Measurements from ENCODE around the gene JAG1.
"Not testable (repeated sequence)": the region's sequence is repeated elsewhere in the genome, so short reads cannot be mapped to it uniquely, and the experiment has no call there.

Gene JAG1

DNA sequence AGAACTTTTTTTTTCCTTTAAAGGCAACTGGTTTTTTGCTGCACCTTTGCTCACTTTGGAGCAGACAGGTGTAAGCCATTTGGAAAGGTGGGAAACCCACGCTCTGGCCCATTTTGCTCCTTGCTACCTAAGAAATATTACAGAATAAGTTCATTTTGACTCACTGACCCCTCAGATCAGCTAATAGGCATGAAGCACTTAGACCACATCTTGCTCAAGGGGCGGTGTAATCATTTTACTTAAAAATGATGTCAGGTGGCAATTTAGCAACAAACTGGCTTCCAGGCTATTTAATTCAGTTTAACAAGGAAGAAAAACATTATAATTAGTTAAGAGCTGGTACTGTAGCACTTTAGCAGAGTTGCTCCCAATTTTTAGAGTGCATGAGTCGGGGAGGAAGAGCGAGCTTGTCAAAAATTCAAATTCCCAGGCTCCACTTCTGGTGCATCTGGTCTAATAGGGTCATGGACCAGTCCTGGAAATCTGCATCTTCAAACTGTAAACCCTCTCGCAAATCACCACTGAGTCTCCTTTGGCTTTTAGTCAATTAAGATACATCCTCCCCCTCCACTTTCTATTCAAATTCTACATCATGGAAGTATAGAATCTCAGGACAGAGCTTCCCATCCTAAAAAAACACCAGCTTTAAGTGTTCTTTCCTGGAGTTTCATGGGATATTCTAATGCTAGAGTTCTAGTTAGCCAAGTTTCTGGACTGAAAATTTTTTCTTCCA lies 38.2 kb downstream of the JAG1 start:
- no peak for FAIRE-seq

DNA sequence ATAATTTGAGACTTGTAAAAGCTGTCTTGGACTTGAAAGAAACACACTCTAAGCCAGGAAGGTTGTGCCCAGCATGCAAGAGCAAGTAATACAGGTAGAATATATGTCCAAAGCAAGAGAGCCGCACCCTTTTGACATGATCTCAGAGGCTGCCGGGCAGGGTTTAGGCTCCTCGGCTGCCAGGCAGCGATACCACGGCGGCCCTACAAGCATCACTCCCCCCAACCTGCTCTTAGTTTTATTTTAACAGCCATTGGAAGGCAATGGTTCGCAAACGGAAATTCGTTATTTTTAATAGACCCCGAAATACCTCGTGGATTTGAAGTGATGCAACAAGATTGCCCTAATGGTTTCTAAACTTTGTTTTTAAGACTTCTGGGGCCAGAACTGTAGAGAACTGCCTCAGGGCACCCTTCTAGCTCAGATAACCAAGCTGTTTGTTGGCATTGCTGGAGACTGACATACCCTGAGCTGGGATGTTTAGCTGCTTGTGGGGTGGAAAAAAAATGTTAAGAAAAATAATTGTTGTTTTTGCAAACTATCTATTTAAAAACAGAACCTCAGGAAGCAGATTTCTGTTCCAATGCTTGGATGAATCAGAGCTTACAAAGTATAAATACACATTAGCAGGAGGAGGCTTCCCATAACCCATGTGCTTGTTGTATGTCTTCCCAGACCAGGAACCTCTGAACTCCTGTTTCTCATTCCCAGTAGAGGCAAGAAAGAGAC lies 39.0 kb downstream of the JAG1 start:
- FAIRE-seq: no peak

DNA sequence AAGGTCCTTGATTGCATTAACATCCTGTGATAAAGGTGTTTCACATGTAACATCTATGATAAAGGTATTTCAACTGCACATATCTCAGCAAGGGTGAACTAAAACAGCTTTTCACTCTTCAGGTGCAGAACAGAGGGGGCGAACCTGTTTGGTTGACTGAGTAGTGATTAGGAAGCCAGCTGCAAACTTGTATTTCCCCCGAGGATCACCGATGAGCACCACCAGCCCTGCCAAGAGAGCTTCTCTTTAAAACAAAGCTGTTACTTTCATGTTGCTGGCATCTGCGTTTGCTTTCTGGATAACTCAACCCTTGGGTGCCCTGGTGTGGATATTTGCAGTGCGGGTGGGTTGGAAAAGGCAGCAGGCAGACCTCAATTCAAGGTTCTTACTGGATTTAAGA lies 39.6 kb downstream of the JAG1 start:
- no peak for FAIRE-seq

DNA sequence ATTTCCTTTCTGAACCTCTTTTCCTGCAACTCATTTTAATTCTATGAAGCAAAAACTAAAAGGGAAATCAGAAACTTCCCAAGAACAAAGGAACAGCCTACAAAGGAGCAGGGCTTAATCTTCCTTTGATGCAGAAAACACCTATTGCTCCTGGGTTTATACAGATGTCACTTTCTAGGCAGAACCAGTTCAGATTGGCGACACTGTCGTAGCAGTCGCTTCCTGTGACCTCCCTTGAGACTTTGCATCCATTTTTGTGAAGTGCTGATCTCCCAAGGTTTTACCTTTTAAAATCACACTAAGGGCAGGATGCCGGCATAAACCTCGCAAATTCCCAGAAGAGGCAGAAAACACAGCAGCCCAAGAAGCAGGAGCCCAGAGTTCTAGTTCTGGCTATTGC lies 40.1 kb downstream of the JAG1 start:
- no peak for FAIRE-seq

DNA sequence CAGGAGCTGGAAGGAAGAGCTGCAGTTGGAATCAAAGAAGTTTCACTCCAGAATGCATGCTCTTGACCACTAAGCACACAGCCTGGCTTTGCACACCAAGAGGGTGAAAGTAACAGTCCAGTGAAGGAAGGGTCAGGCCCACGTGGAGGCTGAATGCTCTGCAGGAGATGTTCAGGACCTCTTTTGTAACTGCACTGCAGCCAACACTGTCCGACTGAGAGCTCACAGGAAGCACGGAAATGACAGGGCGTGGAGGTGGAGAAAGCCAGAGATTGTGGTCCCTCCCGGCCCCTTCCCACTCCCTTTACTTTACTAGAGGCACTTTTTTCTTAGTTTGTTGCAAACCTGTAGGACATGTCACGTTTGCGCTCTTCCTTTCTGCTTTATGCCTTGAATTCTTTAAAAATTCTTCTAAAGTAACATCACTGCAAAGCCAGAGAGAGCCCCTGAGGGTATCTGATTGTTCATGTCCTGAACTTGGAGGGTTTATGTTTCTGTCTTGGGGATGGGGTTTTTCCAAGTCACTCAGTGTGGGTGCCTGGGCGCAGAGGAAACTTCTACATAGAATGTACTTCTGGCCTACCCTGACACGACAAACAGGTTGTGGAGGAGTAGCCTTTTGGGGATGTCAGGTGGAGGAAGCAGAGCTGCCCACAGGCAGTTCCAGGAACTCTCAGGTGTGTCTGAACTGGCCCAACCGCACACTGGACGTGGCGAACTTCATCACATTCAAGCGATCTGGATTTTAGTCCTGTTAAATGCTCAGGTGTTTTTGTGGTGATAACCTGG lies 40.9 kb downstream of the JAG1 start:
- no peak for FAIRE-seq

DNA sequence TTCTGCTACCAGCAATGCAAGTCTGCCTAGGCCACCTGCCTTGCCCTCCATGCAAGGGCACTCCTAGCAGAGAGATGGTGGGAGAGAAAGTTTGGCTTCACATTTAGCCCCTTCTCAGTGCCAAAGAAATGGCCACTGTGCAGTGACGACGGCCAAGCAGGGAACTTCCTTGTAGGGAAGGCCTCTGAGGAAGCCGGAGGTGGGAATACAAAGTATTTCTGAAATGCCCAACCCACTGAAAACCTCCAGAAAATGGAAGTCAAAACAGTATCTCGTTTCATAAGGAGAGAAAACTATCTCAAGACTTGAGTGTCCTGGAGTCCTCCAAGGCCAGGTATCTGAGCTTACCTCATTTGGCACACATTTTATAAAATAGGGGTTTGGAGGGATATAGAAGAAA lies 42.7 kb downstream of the JAG1 start:
- FAIRE-seq: no peak

DNA sequence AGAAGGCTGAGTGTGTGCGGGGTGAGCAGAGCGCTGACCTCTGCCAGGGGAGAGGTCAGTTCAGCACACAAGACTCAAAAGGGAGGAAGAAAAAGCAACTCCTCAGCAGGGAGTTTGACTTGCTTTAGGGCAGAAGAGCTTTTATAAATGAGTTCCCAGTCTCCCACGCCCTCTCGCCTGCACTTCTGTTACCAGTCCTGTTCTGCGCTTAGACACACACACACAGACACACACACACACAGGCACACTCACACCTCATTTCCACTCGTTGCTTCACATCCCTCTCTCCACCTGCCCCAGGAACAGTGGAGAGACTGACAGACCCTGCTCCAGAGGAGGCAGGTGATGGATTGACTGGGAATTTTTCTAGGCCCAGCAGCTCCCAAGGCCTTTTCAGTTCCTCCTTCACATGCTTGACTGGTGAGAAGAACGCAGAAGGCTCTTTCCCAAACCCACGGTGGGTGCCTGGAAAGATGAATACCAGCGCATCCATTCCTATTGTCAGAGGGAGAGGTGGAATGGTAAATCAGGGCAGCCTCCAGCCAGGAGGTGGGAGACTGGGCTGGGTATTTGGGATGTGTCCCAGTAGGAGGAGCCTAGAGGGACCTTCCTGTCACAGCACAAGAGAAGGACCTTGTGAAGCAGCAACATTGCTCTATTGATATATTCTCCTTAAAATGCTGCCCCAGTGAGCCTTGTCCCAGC lies 43.7 kb downstream of the JAG1 start:
- FAIRE-seq: no peak

DNA sequence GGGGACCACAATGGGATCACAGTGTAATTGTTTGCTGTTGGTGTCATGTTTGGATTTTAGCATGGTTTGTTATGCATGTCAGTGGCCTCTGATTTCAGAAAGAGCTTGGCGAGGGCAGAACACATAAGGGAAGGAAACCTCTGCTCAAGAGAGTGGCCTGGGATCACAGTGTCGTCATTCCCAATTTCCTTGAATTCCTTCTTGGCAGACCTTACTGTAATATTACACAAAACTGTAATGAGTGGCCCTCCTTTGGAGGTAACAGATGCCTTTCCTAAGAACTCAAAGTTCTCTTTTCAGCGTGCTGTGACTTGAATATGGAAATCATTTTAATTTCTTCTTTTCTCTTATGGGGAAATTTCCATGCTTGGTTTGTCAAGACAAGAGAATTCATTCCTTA lies 46.9 kb downstream of the JAG1 start:
- no peak for FAIRE-seq

DNA sequence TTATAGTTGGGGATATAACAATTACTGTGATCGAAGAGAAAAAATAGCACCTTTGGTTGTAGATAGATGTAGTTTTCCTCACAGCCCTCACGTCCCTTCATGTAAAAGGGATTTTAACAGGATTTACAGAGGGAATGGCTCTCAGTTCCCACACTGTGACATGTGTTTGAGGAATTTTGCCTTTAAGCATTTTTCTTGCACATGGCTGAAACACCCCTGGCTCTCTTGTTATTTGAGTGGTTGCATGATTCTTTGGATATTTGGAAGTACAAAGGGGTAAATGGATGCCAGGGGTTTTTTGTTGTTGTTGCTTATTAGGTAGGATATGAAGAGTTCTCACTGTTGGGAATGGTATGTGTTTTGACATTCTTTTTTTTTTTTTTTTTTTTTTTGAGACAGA lies 48.2 kb downstream of the JAG1 start:
- no peak for FAIRE-seq

DNA sequence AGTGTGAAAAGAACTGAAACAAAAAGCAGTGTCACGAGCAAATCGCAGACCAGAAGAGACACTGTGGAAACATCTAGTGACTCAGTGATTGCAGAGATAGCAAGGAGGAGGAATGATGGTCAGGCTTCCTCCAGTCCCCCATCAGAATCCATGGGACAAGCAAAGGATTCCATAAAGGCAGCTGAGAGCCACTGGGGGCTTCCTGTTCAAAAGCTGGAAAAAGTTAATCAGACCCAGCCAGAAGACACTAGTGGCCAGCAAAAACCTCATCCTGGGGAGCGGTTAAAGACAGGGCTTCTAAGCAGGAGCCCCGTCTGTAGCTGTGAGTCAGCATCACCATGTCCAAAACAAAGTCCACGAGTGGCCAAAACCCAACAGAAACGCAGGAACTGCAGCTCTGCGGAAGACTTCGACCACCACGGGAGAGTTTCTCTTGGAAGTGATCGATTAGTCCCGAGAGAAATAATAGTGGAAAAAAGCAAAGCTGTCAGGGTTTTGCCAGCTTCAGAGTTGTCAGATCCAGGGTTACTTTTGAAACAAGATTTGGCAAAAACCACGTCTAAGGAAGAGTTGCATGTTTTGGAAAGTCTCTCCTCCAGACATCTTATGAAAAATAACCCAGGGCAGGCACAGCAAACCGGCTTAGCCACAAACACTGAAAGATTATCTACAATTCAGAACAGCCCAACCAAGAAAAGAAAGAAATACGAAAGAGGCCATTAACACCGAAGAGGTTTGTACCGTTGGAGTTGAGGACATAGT lies 51.0 kb downstream of the JAG1 start:
- FAIRE-seq: no peak

DNA sequence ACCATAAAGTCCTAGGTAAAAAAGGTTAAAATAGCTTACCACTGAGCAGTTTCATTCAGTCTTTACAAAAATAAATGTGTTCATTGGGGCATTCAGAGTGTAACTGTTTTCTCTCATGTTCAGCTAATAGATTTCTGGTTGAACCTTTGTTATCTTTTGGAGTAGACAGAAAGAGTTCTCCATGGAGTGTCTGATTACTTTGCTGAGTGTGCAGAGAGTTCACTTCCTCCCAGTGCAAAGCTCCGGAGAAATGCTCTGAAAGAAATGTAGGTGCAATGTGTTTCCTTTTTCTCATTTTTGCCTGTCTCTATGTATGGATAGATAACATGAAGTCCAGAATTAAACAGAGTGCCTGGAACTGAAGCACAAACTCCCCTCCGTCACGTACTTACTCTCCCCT lies 52.6 kb downstream of the JAG1 start:
- FAIRE-seq: no peak

DNA sequence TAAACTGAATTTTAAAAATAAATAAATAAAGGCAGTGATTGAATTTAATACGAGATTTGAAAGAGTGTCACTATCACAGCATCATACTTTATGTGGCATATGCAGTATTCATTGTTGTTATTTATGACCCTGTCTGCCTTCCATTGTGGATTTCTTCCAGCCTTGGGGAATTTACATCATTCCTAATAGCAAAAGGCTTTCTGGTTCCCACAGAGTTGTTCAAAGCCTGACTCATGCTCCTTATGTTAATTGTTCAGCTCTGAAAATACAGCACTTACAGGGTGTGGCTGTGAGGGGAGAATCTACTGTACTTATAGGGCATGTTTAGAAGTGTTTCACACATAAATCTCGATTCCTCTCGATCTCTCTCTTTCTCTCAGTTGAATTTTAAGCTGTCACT lies 54.4 kb downstream of the JAG1 start:
- no peak for FAIRE-seq

DNA sequence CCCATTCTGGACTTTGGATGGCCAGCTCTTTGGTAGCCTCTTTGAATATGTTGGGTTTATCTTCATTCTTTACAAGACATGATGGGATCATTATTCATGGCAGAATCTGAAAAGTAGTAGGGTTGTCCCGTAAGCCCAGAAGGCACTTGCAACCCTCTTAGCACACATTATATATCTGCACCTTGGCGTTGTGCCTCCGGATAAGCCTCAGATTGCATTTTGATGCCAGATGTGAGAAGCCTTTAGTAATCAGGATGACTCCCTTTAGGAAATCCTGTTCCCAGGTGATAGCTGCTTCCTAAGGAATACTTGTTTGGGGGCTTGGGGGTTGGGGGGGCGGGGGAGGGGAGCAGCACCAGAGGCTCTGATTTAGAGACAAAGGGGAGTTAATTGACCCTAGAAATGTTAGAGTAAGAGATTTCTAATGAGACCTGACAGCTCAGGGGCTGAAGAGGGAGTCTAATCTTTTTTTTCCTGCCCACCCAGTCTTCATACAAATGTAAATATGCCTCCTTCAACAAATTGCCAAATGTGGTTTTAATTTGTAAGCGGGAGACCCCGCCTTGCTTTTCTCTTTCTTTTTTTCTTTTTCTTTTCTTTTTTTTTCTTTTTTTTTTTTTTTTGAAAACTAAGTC lies 55.1 kb downstream of the JAG1 start:
- no peak for FAIRE-seq

DNA sequence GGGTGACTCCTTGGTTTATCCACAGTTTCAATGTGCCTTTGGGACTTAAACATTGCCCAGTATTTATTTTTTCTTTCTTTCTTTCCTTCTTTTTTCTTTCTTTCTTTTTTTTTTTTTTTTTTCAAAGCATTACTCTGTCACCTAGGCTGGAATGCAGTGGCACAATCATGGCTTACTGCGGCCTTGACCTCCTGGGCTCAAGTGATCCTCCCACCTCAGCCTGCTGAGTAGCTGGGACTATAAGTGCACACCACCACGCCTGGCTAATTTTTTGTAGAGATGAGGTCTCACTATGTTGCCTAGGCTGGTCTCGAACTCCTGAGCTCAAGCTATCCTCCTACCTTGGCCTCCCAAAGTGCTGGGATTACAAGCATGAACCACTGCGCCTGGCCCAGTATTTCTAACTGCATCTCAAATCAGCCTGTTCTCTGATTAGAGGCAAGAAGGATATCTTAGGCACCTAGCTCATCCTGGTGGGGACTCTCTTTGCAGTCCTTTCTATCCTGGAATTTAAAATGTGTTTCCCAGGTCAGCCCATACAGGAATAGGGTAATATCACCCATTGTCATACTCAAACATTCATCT lies 56.2 kb downstream of the JAG1 start:
- FAIRE-seq: not testable (repeated sequence)

DNA sequence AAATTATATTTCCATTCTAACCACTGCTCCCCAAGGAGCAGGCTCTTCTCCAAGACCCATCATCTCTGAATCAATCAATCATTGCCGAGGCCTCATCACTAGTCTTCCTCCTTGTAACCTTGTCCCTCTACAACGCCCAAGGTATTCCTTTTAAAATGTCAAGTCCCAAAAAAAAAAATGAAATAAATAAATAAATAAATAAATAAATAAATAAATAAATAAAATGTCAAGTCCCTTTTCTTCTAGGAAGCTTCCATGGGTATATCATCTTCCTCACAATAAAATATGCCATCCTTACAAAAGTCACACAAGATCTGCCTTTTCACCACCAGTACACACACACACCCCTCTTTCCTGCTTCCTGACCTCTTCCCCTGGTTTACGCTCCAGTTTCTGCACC lies 57.6 kb downstream of the JAG1 start:
- FAIRE-seq: no peak

DNA sequence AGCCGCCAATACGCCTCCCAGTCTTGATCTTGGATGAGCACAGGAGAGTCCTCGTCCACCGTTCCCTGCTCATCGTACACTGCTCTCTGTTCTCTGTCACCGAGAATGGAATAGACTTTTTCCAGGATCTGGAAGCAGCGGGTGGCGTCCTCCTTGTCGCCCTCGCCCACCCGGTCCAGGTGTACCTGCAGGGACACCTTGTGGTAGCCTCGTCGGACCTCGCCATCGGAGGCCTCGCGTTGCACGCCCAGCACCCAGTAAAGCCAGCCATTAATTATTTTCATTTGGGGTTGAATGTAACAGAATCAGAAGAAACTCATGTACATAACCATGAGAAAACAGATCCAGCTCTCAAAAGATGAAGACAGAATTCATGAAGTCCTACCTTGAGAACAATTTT lies 59.9 kb downstream of the JAG1 start:
- no peak for FAIRE-seq

DNA sequence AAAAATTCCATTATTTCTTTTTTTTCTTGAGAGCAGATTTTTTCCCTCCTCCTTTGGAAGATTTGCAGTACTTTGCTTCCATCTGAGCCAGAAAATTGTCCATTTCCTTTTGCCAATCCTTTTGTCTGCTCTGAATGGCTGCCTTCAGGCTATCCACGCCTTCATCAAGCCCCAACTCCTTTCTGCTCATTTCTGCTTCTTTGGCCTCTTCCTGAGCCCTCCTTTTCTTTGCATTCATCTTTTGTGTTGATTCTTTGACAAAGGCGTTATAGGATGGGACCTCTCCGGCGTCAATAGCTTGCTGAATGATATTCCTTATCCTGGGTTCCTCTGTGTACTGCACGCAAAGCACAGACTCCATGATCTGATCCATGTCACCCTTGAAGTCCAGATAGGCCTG lies 60.4 kb downstream of the JAG1 start:
- not testable (repeated sequence) for FAIRE-seq

DNA sequence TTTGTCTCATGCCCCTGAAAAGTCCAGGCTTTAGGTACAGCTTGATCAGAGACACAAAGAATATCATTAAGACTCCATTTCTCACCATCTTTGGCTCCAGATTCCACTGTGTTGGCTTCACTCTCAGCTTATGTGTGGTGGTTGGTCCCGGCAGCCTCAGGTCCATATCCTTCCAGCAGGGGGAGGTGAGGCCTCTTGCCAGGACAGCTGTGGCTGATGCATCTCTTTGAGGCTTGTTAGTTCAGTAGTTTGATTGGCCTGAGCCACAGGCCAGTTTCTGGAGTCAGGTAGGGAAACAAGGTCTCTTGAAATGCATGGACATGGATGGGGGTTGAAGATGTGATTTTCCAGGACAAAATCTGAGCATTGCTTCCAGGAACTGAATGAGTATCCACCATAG lies 62.4 kb downstream of the JAG1 start:
- no peak for FAIRE-seq

DNA sequence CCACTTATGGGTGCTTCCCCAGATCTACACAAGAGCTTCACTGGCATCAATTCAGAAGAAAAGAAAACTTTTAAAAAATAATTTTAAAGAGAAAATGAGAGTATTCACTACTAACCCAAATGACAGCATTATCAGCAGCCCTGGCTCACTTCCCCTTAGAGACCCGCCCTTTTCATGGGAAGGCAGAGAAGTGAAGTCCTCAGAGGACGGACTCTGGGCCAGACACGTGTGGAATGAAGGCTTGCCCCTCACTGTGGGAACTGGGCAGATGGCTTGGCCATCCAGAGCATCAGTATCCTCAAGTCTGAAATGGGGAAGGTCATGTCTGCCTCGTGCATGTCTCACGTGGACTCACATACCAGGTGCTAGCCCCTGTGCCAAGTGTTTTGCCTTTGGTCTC lies 63.5 kb downstream of the JAG1 start:
- FAIRE-seq: no peak

DNA sequence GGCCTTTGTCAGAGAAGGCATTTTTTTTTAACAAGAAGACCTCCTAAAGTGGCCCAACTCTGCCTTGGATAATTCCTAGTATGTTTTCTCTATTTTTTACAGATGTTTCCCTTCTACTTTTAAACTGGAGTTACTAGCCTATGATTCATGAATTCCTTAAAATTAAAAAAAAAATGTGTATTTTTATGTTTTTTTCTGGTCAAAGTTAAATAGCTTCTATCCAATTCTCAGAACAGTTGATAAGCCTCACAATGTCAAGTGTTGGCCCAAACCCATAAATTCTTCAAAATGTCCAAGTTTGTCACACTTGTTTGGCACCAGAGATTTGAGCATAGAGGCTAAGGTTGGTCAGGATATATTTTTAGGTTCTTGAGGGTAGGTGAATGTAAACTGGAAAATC lies 64.0 kb downstream of the JAG1 start:
- no peak for FAIRE-seq

DNA sequence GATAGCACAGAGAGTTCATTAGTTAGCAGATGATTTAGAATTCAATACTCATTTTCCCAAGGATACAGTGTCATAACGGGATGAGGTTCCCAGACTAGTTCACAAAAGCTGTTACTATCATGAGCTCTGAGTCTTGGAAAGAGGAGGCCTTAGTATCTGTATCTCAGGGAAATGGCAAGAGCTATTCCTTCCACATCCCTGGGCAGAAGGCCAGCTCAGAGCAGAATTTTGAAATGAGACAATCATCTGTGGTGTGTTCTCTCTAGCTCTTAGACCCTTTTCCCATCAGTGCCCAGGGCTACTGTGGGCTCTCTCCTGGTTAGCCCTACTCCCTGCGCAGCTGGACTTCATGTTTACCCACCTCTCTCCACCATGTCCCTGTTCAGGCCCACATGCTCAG lies 64.5 kb downstream of the JAG1 start:
- no peak for FAIRE-seq
